IMR-90 (cell line): ENCODE measurements around the gene ULK1. TPM values are rescaled to one million over a fixed set of nuclear protein-coding genes. Genes with fewer than 3 reads are reported as not detected.

Experiments used
- ATAC-seq: fragments of 200-7000 bp; cut with Tn5 transposase; 2 replicates; pipeline ENCODE4 v1.9.1; 2020; ENCODE audit warnings: low read depth, mild to moderate bottlenecking, moderate library complexity
- BruUV-seq: library from RNA; stranded (reverse); fragments of 400-500 nt; replicated peaks from 2 replicates; lab custom pipeline; 2021; lab: Mats Ljungman, UMichigan
- CTCF ChIA-PET: fragments of 300-600 bp; formaldehyde crosslinking; extraction: SDS; loops from one replicate; lab custom pipeline; 2021; ENCODE audit warnings: antibody characterized with exemption; lab: Yijun Ruan, JAX
- POLR2A ChIA-PET: fragments of 300-600 bp; sonication (Branson Sonifier 250); formaldehyde crosslinking; loops from one replicate; lab custom pipeline; 2022; ENCODE audit warnings: antibody characterized with exemption; ENCODE audit not compliant: unreplicated experiment; lab: Charles Lee
- DNase-seq: peaks from one replicate; pipeline ENCODE4 v3.0.0; 2013
- H2AFZ ChIP-seq: replicated peaks from 2 replicates; pipeline ENCODE3; 2013; ENCODE audit warnings: low read length, mild to moderate bottlenecking; ENCODE audit not compliant: poor library complexity
- H2AK5ac ChIP-seq: 2 replicates; pipeline ENCODE4 v1.6.1; 2013; ENCODE audit warnings: low read depth, low read length, inconsistent platforms
- H2AK9ac ChIP-seq: replicated peaks from 2 replicates; pipeline ENCODE3; 2013; ENCODE audit warnings: mild to moderate bottlenecking, low read depth, low read length, moderate library complexity; ENCODE audit not compliant: poor library complexity
- H2BK120ac ChIP-seq: 2 replicates; pipeline ENCODE4 v1.6.1; 2013; ENCODE audit warnings: low read depth, low read length, inconsistent platforms
- H2BK15ac ChIP-seq: 3 replicates; pipeline ENCODE4 v1.6.1; 2013; ENCODE audit warnings: low read depth, low read length, inconsistent platforms
- H2BK20ac ChIP-seq: 2 replicates; pipeline ENCODE4 v1.6.1; 2013; ENCODE audit warnings: low read depth, mild to moderate bottlenecking, inconsistent platforms, low read length, moderate library complexity
- H2BK5ac ChIP-seq: 2 replicates; pipeline ENCODE4 v1.6.1; 2013; ENCODE audit warnings: mild to moderate bottlenecking, low read depth, low read length, inconsistent platforms; ENCODE audit not compliant: poor library complexity, severe bottlenecking
- H3K14ac ChIP-seq: replicated peaks from 2 replicates; pipeline ENCODE4 v1.6.1; 2013; ENCODE audit warnings: low read depth, low read length, inconsistent platforms
- H3K18ac ChIP-seq: 2 replicates; pipeline ENCODE4 v1.6.1; 2013; ENCODE audit warnings: low read depth, low read length, control low read depth
- H3K23ac ChIP-seq: 2 replicates; pipeline ENCODE4 v1.6.1; 2013; ENCODE audit warnings: low read depth, low read length, inconsistent platforms
- H3K27ac ChIP-seq: 2 replicates; pipeline ENCODE4 v1.5.1; 2013; ENCODE audit warnings: mild to moderate bottlenecking, control low read depth, low read length; ENCODE audit not compliant: insufficient read depth
- H3K27me3 ChIP-seq: 2 replicates; pipeline ENCODE4 v1.6.1; 2013; ENCODE audit warnings: low read length; ENCODE audit not compliant: control insufficient read depth, insufficient read depth
- H3K36me3 ChIP-seq: 2 replicates; pipeline ENCODE4 v1.6.1; 2013; ENCODE audit warnings: low read length, mixed read lengths; ENCODE audit not compliant: control insufficient read depth, insufficient read depth
- H3K4ac ChIP-seq: 2 replicates; pipeline ENCODE4 v1.6.1; 2013; ENCODE audit warnings: low read depth, low read length, inconsistent platforms
- H3K4me1 ChIP-seq: 2 replicates; pipeline ENCODE4 v1.6.1; 2013; ENCODE audit warnings: low read length, mixed read lengths; ENCODE audit not compliant: control insufficient read depth, insufficient read depth
- H3K4me2 ChIP-seq: 2 replicates; pipeline ENCODE4 v1.6.1; 2013; ENCODE audit warnings: low read depth, mild to moderate bottlenecking, control low read depth, low read length, moderate library complexity
- H3K4me3 ChIP-seq: 2 replicates; pipeline ENCODE4 v1.5.1; 2013; ENCODE audit warnings: low read depth, mild to moderate bottlenecking, control low read depth, low read length, moderate library complexity; ENCODE audit not compliant: insufficient read depth
- H3K56ac ChIP-seq: 2 replicates; pipeline ENCODE4 v1.6.1; 2013; ENCODE audit warnings: low read length, inconsistent platforms; ENCODE audit not compliant: insufficient read depth; ENCODE audit errors: extremely low read depth
- H3K79me1 ChIP-seq, 2 experiments: 2 replicates each; pipeline ENCODE4 v1.6.1; 2013; ENCODE audit warnings: low read length in 2 of 2, inconsistent platforms in 1 of 2, low read depth in 1 of 2
- H3K9ac ChIP-seq: 2 replicates; pipeline ENCODE4 v1.6.1; 2013; ENCODE audit warnings: low read depth, low read length, control low read depth
- H3K9me1 ChIP-seq: 2 replicates; pipeline ENCODE4 v1.6.1; 2013; ENCODE audit warnings: low read length, inconsistent platforms; ENCODE audit not compliant: insufficient read depth
- H3K9me3 ChIP-seq: 2 replicates; pipeline ENCODE4 v1.6.1; 2013; ENCODE audit warnings: low read length; ENCODE audit not compliant: control insufficient read depth, insufficient read depth
- H4K20me1 ChIP-seq: 2 replicates; pipeline ENCODE4 v1.6.1; 2013; ENCODE audit warnings: low read length, inconsistent platforms; ENCODE audit not compliant: insufficient read depth
- H4K5ac ChIP-seq: 2 replicates; pipeline ENCODE4 v1.6.1; 2013; ENCODE audit warnings: mild to moderate bottlenecking, low read depth, low read length, control low read depth
- H4K8ac ChIP-seq, 2 experiments: 2 replicates each; pipeline ENCODE4 v1.6.1; 2013; ENCODE audit warnings: low read depth in 2 of 2, low read length in 2 of 2, control low read depth in 1 of 2, inconsistent platforms in 1 of 2
- H4K91ac ChIP-seq: 2 replicates; pipeline ENCODE4 v1.6.1; 2013; ENCODE audit warnings: low read depth, low read length, inconsistent platforms; ENCODE audit not compliant: insufficient read depth
- CEBPB ChIP-seq: IDR thresholded peaks from 2 replicates; pipeline ENCODE4 v1.6.1; 2012; ENCODE audit warnings: low read depth, low read length, improper control_type of control experiment
- CHD1 ChIP-seq: IDR thresholded peaks from 2 replicates; pipeline ENCODE4 v1.6.1; 2012; ENCODE audit warnings: low read depth, low read length, improper control_type of control experiment
- FOS ChIP-seq: fragments of 150-350 bp; IDR thresholded peaks from 2 replicates; pipeline ENCODE4 v1.6.1; 2016; ENCODE audit warnings: low read depth, low read length
- MAFK ChIP-seq: IDR thresholded peaks from 2 replicates; pipeline ENCODE4 v1.6.1; 2012; ENCODE audit warnings: low read depth, low read length, improper control_type of control experiment
- MAZ ChIP-seq: IDR thresholded peaks from 2 replicates; pipeline ENCODE4 v1.6.1; 2012; ENCODE audit warnings: low read depth, mild to moderate bottlenecking, low read length, improper control_type of control experiment, moderate library complexity, borderline replicate concordance
- MXI1 ChIP-seq: IDR thresholded peaks from 2 replicates; pipeline ENCODE4 v1.6.1; 2012; ENCODE audit warnings: low read depth, mild to moderate bottlenecking, low read length, moderate library complexity, borderline replicate concordance
- NFE2L2 ChIP-seq: fragments of 150-350 bp; IDR thresholded peaks from 2 replicates; pipeline ENCODE4 v1.6.1; 2016; ENCODE audit warnings: low read depth, mild to moderate bottlenecking, low read length
- POLR2A ChIP-seq: IDR thresholded peaks from 2 replicates; pipeline ENCODE4 v1.6.1; 2012; ENCODE audit warnings: mild to moderate bottlenecking, low read depth, low read length
- RFX5 ChIP-seq: IDR thresholded peaks from 2 replicates; pipeline ENCODE4 v1.8.0; 2012; ENCODE audit warnings: low read depth, mild to moderate bottlenecking, low read length, moderate library complexity
- WGBS, 2 experiments: methylation state at CpG; one replicate each; pipeline versions ENCODE4 v1.1.5 to v1.1.7; 2013; ENCODE audit warnings: missing lambda C conversion rate in 2 of 2; ENCODE audit not compliant: insufficient read length in 1 of 2; ENCODE audit errors: extremely low coverage in 2 of 2; 5-methylcytosine and 5-hydroxymethylcytosine counted together
- dilution Hi-C: fragments of 300-500 bp; cut with HindIII; formaldehyde crosslinking; loops from one replicate; pipeline ENCODE4 v1.14.3; 2018; ENCODE audit warnings: low sequenced_read_pairs; ENCODE audit not compliant: unreplicated experiment
- in situ Hi-C: fragments of 300-500 bp; cut with MboI; formaldehyde crosslinking; loops from 3 replicates; pipeline ENCODE4 v1.14.3; 2019; ENCODE audit warnings: low sequenced_read_pairs, inconsistent platforms, mixed read lengths
- intact Hi-C: fragments of 100-400 bp; cut with micrococcal nuclease; formaldehyde crosslinking; loops from 2 replicates; pipeline ENCODE4 v1.10.0; 2022
- polyA plus RNA-seq, 3 experiments: library from polyadenylated mRNA; depleted of rRNA; stranded (reverse); fragments of >200 nt; gene quantifications; 2 replicates each; pipeline ENCODE4 v1.2.3, GENCODE V29; 2012; ENCODE audit warnings: low replicate concordance in 1 of 3
- total RNA-seq: library from RNA; depleted of rRNA; stranded (reverse); fragments of >200 nt; gene quantifications from 2 replicates; pipeline ENCODE4 v1.2.3, GENCODE V29; 2012
- TF ChIP-seq, protein P1 (sequence below): conservative IDR thresholded peaks from 2 replicates; pipeline ENCODE4 v1.5.1; 2012; ENCODE audit warnings: mild to moderate bottlenecking, low read depth, low read length, improper control_type of control experiment
- TF ChIP-seq, protein P2 (sequence below): fragments of 150-350 bp; IDR thresholded peaks from 2 replicates; pipeline ENCODE4 v1.6.1; 2017; ENCODE audit warnings: mild to moderate bottlenecking, antibody characterized with exemption, low read length, low read depth

The ULK1 gene
- total and polyA plus RNA-seq, 2 of the 4 experiments (the other 2 are of a cell fraction): 1.8 to 19.2 TPM

DNA sequence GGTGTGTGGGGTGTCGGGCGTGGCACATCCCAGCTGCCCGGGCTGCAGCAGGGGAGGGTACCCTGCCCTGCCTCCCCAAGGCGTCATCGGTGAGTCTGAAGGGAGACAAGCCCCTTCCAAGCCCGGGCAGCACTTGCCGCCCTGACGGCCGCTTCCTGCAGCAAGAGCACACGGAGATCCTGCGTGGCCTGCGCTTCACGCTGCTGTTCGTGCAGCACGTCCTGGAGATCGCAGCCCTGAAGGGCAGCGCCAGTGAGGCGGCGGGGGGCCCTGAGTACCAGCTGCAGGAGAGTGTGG lies 24.6 kb downstream of the ULK1 start:
- no peak overlapping the region for H3K23ac ChIP-seq
- H4K91ac ChIP-seq: no peak overlapping the region
- in situ Hi-C loops (no loop called here), intact Hi-C loops (no loop called here), dilution Hi-C loops (no loop called here)
- no peak overlapping the region for H2AK5ac ChIP-seq
- H2BK20ac ChIP-seq: no peak overlapping the region
- H3K18ac ChIP-seq: no peak overlapping the region
- H3K9ac ChIP-seq: no peak overlapping the region
- no peak overlapping the region for H3K56ac ChIP-seq
- DNase-seq: no peak
- ChIA-PET CTCF (no interaction called here), POLR2A (interaction anchor here (0.6 kb wide), 1 partner anchor 91 kb away, joined by 3 read pairs; no protein-coding TSS in a partner anchor)
- no peak overlapping the region for H3K4me3 ChIP-seq
- no peak for ATAC-seq
- no peaks in the 10 kb centered on the region for H4K20me1 ChIP-seq
- peaks cover 69% of the 10 kb centered on the region for H3K36me3 ChIP-seq
- H3K4me2 ChIP-seq: no peak overlapping the region
- TF ChIP-seq FOS (no peak), CHD1 (no peak), RFX5 (no peak), CEBPB (no peak), MAFK (no peak), POLR2A (no peak), NFE2L2 (no peak), MXI1 (no peak), MAZ (no peak)
- TF ChIP-seq, protein P1, sequence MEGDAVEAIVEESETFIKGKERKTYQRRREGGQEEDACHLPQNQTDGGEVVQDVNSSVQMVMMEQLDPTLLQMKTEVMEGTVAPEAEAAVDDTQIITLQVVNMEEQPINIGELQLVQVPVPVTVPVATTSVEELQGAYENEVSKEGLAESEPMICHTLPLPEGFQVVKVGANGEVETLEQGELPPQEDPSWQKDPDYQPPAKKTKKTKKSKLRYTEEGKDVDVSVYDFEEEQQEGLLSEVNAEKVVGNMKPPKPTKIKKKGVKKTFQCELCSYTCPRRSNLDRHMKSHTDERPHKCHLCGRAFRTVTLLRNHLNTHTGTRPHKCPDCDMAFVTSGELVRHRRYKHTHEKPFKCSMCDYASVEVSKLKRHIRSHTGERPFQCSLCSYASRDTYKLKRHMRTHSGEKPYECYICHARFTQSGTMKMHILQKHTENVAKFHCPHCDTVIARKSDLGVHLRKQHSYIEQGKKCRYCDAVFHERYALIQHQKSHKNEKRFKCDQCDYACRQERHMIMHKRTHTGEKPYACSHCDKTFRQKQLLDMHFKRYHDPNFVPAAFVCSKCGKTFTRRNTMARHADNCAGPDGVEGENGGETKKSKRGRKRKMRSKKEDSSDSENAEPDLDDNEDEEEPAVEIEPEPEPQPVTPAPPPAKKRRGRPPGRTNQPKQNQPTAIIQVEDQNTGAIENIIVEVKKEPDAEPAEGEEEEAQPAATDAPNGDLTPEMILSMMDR: no peak
- TF ChIP-seq, protein P2, sequence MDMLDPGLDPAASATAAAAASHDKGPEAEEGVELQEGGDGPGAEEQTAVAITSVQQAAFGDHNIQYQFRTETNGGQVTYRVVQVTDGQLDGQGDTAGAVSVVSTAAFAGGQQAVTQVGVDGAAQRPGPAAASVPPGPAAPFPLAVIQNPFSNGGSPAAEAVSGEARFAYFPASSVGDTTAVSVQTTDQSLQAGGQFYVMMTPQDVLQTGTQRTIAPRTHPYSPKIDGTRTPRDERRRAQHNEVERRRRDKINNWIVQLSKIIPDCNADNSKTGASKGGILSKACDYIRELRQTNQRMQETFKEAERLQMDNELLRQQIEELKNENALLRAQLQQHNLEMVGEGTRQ: no peak
- H4K8ac ChIP-seq: no peak overlapping the region
- H3K4ac ChIP-seq: no peak overlapping the region
- no peaks in the 10 kb centered on the region for H3K9me3 ChIP-seq
- no peak overlapping the region for H2AFZ ChIP-seq
- H3K27me3 ChIP-seq: no peaks in the 10 kb centered on the region
- WGBS, 2 experiments: 96% methylated on average over 18 of the region's 19 CpGs; no CpG with 5 or more reads in 1 of the 2 experiments
- H3K9me1 ChIP-seq: no peaks in the 10 kb centered on the region
- no TSS peak for BruUV-seq
- H2AK9ac ChIP-seq: peak overlapping the region; percentile 42
- no peak overlapping the region for H3K27ac ChIP-seq
- no peak overlapping the region for H2BK5ac ChIP-seq
- H2BK120ac ChIP-seq: no peak overlapping the region
- H3K79me1 ChIP-seq: 0 out of 4 replicates have a peak, but pooled peaks cover 0 to 1% of the 10 kb centered on the region in 2 experiments
- H2BK15ac ChIP-seq: no peak overlapping the region
- no peaks in the 10 kb centered on the region for H3K4me1 ChIP-seq
- H4K5ac ChIP-seq: no peak overlapping the region
- no peak overlapping the region for H3K14ac ChIP-seq
